ENCODE data around the gene POLN.

Gene POLN

DNA sequence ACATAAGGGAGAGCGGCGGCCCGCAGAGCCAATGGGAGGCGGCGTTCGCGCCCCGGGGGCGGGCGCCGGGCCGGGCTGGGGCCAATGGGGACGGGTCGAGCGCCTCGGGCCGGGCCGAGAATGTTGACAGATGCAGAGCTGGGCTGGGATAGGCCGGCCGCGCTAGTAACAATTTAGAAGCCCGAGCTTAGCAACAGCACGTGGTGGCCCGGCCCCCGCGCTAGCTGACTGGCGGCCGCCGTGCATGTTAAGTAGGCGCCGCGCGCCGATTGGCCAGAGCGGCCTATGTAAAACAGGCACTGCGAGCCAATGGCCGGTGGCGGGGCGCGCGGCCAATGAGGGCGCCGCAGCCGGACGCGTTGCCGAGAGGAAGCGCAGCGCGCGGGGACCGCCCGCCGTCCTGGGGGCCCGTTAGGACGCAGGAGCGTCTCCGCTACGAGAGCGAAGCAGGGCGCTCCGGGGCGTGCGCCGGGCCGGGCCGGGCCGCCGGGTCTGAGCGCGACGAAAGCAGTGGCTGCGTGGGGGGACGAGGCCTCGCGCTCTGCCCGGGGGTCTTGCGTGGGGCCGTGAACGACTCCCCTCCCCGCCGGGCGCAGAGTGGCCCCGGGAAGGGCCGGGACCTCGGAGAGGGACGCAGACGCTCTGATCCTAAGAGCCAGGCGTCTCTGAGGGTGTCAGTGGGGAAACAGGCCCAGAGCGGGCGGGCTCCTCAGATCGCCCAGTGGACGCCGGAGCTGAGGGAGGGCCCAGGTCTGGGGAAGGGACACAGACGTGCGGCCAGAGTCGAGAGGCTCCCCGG, 20.4 kb upstream of the POLN start:
- peak; percentile 98 for DNase-seq (ENCODE audit: low spot score)

DNA sequence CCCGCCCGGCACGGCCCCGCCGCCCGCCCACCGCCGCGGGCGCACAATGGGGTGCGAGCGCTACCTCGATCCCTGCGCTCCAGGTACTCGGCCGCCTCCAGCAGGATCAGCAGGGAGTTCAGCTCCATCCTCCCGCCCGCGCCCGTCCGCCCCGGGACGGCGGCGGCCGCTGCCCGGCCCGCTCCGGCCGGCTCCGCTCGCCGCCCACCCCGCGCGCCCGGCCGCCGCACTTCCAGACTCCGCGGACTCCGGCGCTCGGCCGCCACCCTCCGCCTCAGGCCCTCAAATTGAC, 19.9 kb upstream of the POLN start, which contains the start of gene MXD4:
Gene MXD4 (minus strand): TSS at position 257 of the 292 bp plus-strand sequence. CDS start 129 bp downstream, at position 128.
- no peak for DNase-seq (ENCODE audit: low spot score)

- peak; percentile 60 for DNase-seq (ENCODE audit: low spot score)
Measured at GRCh38 chr4:2261110-2261852, 19.4 kb upstream of the POLN start.

- DNase-seq (ENCODE audit: low spot score) = no peak
Measured at GRCh38 chr4:2260344-2261109, 18.6 kb upstream of the POLN start.

GRCh38 chr4:2259541-2260343, 17.8 kb upstream of the POLN start:
- no peak for DNase-seq (ENCODE audit: low spot score)

DNA sequence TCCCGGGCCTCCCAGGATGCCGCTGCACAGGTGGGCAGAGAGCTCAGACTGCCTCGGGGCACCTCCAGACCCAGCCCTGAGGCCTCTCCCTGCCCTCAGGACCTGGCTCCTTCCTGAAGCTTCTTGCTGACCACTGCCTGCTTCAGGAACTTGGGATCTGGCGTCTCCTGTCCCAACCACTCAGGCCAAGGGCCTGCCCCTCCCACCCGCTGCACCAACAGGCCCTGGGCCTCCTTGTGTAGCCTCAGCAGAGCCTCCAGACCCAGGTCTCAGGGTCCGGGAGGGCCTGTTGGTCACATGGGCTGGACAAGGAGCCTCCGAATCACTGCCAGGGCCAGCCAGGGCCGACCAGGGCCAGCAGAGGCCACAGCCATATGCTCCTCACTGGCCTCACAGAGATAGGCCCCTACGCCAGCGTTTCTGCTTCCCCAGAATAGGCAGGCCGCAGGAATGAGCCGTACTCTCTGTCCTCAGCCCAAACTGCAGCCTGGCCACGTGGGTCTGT, 17.2 kb upstream of the POLN start:
- DNase-seq (ENCODE audit: low spot score) = no peak

GRCh38 chr4:2258091-2259035, 16.4 kb upstream of the POLN start:
- no peak for DNase-seq (ENCODE audit: low spot score)

- DNase-seq (ENCODE audit: low spot score) = no peak
Measured at GRCh38 chr4:2257361-2258081, 15.6 kb upstream of the POLN start.

- DNase-seq (ENCODE audit: low spot score) = no peak
Measured at GRCh38 chr4:2256781-2257191, 14.9 kb upstream of the POLN start.

DNA sequence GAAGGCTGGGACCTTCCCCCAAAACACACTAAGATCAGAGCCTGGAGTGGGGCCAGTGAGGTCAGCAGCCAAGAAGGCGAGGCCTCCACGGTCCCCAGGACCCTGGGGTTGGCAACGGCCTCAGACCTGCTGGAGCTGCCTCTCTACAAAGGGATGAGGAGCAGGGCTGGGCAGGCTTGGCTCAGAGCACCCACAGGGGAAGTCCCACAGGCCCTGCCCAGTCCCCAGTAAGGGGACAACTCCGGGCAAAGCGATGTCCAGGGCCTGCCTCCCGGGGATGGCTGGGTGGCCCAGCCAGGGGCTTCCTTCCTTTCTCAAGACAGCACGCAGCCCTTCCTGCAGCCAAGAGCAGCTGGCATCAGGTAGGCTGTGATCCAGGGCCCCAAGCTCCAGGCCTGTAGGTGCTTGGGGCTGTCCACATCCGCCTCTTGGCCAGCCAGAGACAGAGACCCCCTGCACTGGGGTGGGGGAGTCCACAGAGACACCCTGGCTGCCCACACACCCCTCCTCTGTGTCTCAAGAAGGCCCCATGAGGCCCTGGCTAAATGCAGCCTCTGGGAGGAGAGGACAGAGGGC, 14.3 kb upstream of the POLN start:
- no peak for DNase-seq (ENCODE audit: low spot score)

DNA sequence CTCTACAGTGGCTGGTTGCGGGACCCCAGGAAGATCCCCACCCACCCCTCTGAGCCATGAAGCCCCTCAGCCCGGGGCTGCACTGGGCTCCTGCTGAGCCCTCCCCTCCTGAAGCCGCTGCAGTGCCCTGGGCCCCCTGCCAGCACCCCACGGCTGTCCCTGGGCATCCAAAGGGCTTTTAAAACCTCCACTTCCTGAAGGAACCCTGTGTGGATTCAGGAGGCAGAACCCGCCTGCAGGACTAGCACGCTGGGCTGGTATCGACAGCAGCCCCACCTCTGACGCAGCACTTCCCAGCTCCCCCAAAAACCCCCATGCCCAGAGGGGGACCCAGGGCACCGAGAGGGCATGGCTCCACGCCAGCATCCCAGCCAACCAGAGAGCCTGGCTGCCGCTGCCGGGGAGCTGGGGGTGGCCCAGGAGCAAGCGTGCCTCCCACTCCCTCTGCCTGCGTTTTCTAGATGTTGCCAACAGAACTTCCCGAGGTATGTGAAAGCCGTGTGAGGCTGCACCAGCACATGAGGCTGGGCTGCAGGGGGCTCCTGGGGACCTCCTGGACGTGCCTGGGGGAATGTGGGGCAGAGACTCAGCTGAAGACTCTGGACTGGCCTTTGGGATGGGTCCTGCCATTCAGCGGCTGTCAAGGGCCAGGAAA, 13.7 kb upstream of the POLN start:
- DNase-seq (ENCODE audit: low spot score) = no peak

GRCh38 chr4:2254665-2255500, 13.0 kb upstream of the POLN start:
- DNase-seq (ENCODE audit: low spot score) = no peak

DNA sequence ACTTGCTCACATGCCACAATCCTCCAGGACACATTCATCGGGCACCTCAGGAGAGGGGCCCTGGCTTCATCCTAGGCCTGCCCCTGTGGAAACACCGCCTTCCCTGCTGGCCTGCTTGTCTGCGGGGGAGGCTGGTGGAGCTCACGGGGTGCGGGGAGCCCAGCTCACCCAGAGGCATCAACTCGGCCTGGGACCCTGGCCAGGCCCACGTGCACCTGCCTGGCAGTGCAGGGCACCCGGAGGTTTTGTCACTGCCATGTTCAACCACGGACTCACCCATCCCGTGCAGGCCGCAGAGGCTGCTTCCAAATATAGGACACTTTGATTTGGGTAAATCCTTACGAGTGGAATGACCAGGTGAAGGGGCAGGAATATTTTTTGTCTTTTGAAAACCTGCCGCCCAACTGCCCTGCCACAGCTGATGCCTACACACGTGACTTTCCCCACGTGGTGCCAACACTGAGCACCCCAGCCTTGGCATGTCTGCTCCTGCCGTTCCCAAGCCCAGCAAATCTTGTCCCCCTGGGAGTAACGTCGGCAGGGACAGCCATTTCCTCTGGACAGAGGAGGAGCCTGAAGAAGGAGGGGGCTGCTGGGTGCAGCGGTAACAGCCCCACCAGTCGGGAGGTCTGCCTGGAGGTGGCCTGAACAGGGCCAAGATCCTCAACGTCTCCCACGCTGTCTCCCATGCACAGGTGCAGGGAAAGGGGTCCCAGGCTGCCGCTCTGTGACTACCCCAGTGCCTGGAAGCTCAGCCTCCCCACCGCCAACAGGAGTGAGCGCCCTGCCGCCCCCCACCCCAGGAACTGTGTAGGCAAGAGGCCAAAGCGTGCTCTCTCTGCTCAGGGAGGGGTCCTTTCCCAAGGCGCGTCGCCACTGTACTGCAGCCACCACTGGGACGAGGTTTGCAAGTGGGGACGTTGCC, 11.5 kb upstream of the POLN start:
- no peak for DNase-seq (ENCODE audit: low spot score)

GRCh38 chr4:2252530-2253091, 10.7 kb upstream of the POLN start:
- no peak for DNase-seq (ENCODE audit: low spot score)

DNA sequence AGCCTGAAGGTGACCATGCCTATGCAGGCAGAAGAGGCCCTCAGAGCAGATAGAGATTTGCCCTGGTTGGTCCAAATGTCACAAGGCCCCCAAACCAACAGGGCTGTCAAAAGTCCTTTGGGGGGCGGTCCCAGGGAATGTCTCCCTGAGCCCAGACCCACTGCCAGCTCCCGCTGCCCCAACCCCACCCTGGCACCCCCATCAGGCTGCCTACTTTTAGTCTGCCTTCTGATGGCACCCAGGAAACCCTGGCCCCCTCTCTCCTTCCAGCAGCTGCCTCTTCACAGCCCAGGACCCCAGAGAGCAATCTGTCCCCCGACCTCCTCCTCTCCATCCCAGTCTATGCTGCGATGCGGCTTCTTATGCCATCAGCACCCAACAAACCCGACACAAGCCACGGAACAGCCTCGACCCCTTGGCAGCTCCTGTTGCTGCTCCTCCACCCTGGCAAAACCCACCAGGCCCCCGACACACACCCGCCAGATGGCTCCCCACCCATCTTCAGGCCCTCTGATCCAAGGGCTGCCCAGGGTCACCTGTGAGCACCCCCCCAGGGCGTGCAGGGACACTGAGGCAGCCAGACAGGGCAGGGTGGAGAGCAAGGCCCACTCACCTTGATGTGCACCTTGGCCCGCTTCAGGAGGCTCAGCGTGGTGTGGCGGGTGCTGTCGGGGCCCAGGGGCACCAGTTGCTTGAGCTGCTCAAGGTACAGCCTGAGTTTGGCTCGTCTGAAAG, 10.0 kb upstream of the POLN start:
- DNase-seq (ENCODE audit: low spot score) = no peak
